Measurements from ENCODE around the gene ZMYM4. TPM values are rescaled to one million over a fixed set of nuclear protein-coding genes. Genes with fewer than 3 reads are reported as not detected.
A peak's percentile ranks its signal among the peaks of the same experiment; 100 is the strongest.
"Not testable (repeated sequence)": the region's sequence is repeated elsewhere in the genome, so short reads cannot be mapped to it uniquely, and the experiment has no call there.

The ZMYM4 gene
- total RNA-seq, 1 donor from 2014 or later = 68.4 TPM

GRCh38 chr1:35324486-35324885, 56.0 kb downstream of the ZMYM4 start:
- DNase-seq (ENCODE audit: low spot score) = no peak

GRCh38 chr1:35326246-35326866, 57.8 kb downstream of the ZMYM4 start:
- no peak for DNase-seq (ENCODE audit: low spot score)

- not testable (repeated sequence) for DNase-seq (ENCODE audit: low spot score)
These were observed 63.1 kb downstream of the ZMYM4 start for GRCh38 chr1:35331618-35332017.

- no peak for DNase-seq (ENCODE audit: low spot score)
These were observed 66.0 kb downstream of the ZMYM4 start for GRCh38 chr1:35334485-35334884.

GRCh38 chr1:35340519-35340918, 72.0 kb downstream of the ZMYM4 start:
- DNase-seq (ENCODE audit: low spot score) = no peak

- no peak for DNase-seq (ENCODE audit: low spot score)
These were observed 77.0 kb downstream of the ZMYM4 start for GRCh38 chr1:35345439-35345981.

- DNase-seq (ENCODE audit: low spot score) = no peak
These were observed 82.4 kb downstream of the ZMYM4 start for GRCh38 chr1:35350872-35351271.

- DNase-seq (ENCODE audit: low spot score) = no peak
These were observed 91.5 kb downstream of the ZMYM4 start for GRCh38 chr1:35359995-35360394.

GRCh38 chr1:35361638-35362037, 93.1 kb downstream of the ZMYM4 start:
- DNase-seq (ENCODE audit: low spot score) = no peak

- no peak for DNase-seq (ENCODE audit: low spot score)
These were observed 96.2 kb downstream of the ZMYM4 start for GRCh38 chr1:35364741-35365140.

- DNase-seq (ENCODE audit: low spot score) = no peak
These were observed 99.4 kb downstream of the ZMYM4 start for GRCh38 chr1:35367914-35368313.

GRCh38 chr1:35369922-35370671, 101.6 kb downstream of the ZMYM4 start:
- peak; percentile 49 for DNase-seq (ENCODE audit: low spot score)

- DNase-seq (ENCODE audit: low spot score) = no peak
These were observed 103.0 kb downstream of the ZMYM4 start for GRCh38 chr1:35371506-35371905.

- DNase-seq (ENCODE audit: low spot score) = no peak
These were observed 109.0 kb downstream of the ZMYM4 start for GRCh38 chr1:35377555-35377954.

GRCh38 chr1:35379317-35380000, 111.0 kb downstream of the ZMYM4 start:
- DNase-seq (ENCODE audit: low spot score) = no peak

- not testable (repeated sequence) for DNase-seq (ENCODE audit: low spot score)
These were observed 111.6 kb downstream of the ZMYM4 start for GRCh38 chr1:35380111-35380510.

- no peak for DNase-seq (ENCODE audit: low spot score)
These were observed 113.6 kb downstream of the ZMYM4 start for GRCh38 chr1:35382107-35382506.

GRCh38 chr1:35386290-35386689, 117.8 kb downstream of the ZMYM4 start:
- DNase-seq (ENCODE audit: low spot score) = no peak

- no peak for DNase-seq (ENCODE audit: low spot score)
These were observed 118.5 kb downstream of the ZMYM4 start for GRCh38 chr1:35386959-35387358.

GRCh38 chr1:35390600-35391494, 122.3 kb downstream of the ZMYM4 start:
- DNase-seq (ENCODE audit: low spot score) = no peak

GRCh38 chr1:35394386-35394785, 125.9 kb downstream of the ZMYM4 start:
- DNase-seq (ENCODE audit: low spot score) = no peak

GRCh38 chr1:35398739-35399138, 130.2 kb downstream of the ZMYM4 start:
- DNase-seq (ENCODE audit: low spot score) = no peak

All from ureter (tissue), 1 donor.